Trophoblast cell (in vitro differentiated cells and primary cell): ENCODE results near the gene LRRC56.

Source experiments
- DNase-seq, 2 donors: peaks; one replicate each; pipeline ENCODE4 v3.0.0-alpha.2; 2016
- H2AFZ ChIP-seq: 2 replicates; pipeline ENCODE4 v1.6.1; 2013; ENCODE audit warnings: low read length, moderate library complexity, mild to moderate bottlenecking; ENCODE audit not compliant: insufficient read depth, poor library complexity
- H2AK5ac ChIP-seq: 2 replicates; pipeline ENCODE4 v1.6.1; 2013; ENCODE audit warnings: mild to moderate bottlenecking, low read length
- H2BK120ac ChIP-seq: 2 replicates; pipeline ENCODE4 v1.6.1; 2013; ENCODE audit warnings: low read length, mild to moderate bottlenecking, moderate library complexity; ENCODE audit not compliant: insufficient read depth, poor library complexity
- H2BK12ac ChIP-seq: 2 replicates; pipeline ENCODE4 v1.6.1; 2013; ENCODE audit warnings: mild to moderate bottlenecking, low read length, moderate library complexity
- H2BK5ac ChIP-seq: 2 replicates; pipeline ENCODE4 v1.6.1; 2013; ENCODE audit warnings: low read length, low read depth, moderate library complexity, mild to moderate bottlenecking; ENCODE audit not compliant: poor library complexity
- H3K14ac ChIP-seq: 2 replicates; pipeline ENCODE4 v1.6.1; 2013; ENCODE audit warnings: mild to moderate bottlenecking, low read length
- H3K18ac ChIP-seq: 2 replicates; pipeline ENCODE4 v1.6.1; 2013; ENCODE audit warnings: mild to moderate bottlenecking, low read length
- H3K23ac ChIP-seq: 2 replicates; pipeline ENCODE4 v1.6.1; 2013; ENCODE audit warnings: low read length
- H3K27ac ChIP-seq: 2 replicates; pipeline ENCODE4 v1.5.1; 2013; ENCODE audit warnings: low read depth, mild to moderate bottlenecking, inconsistent platforms, low read length, moderate library complexity
- H3K27me3 ChIP-seq: 2 replicates; pipeline ENCODE4 v1.6.1; 2013; ENCODE audit warnings: inconsistent platforms, mild to moderate bottlenecking, low read length, moderate library complexity; ENCODE audit not compliant: insufficient read depth
- H3K36me3 ChIP-seq, 2 experiments: 1 replicate in 1 of 2; 2 replicates in 1 of 2; pipeline ENCODE4 v1.6.1; 2013; ENCODE audit warnings: low read length in 2 of 2, mild to moderate bottlenecking in 2 of 2, moderate library complexity in 1 of 2; ENCODE audit not compliant: insufficient read depth in 2 of 2, control insufficient read depth in 1 of 2
- H3K4ac ChIP-seq: 2 replicates; pipeline ENCODE4 v1.6.1; 2013; ENCODE audit warnings: low read depth, mild to moderate bottlenecking, low read length, moderate library complexity
- H3K4me1 ChIP-seq, 2 experiments: 1 replicate in 1 of 2; 2 replicates in 1 of 2; pipeline ENCODE4 v1.6.1; 2013; ENCODE audit warnings: low read length in 2 of 2, mild to moderate bottlenecking in 2 of 2, moderate library complexity in 1 of 2; ENCODE audit not compliant: insufficient read depth in 2 of 2, control insufficient read depth in 1 of 2
- H3K4me2 ChIP-seq: 2 replicates; pipeline ENCODE4 v1.6.1; 2013; ENCODE audit warnings: inconsistent platforms, mild to moderate bottlenecking, low read length, moderate library complexity
- H3K4me3 ChIP-seq: 2 replicates; pipeline ENCODE4 v1.5.1; 2013; ENCODE audit warnings: mild to moderate bottlenecking, low read depth, low read length, inconsistent platforms
- H3K79me1 ChIP-seq: one replicate; pipeline ENCODE4 v1.6.1; 2013; ENCODE audit warnings: low read length
- H3K79me2 ChIP-seq: 2 replicates; pipeline ENCODE4 v1.6.1; 2013; ENCODE audit warnings: low read length, mild to moderate bottlenecking; ENCODE audit not compliant: control insufficient read depth, insufficient read depth, poor library complexity
- H3K9ac ChIP-seq: 2 replicates; pipeline ENCODE4 v1.6.1; 2013; ENCODE audit warnings: mild to moderate bottlenecking, low read length
- H3K9me3 ChIP-seq: 2 replicates; pipeline ENCODE4 v1.6.1; 2013; ENCODE audit warnings: low read depth, mild to moderate bottlenecking, control low read depth, inconsistent platforms, low read length; ENCODE audit not compliant: insufficient read depth
- H4K12ac ChIP-seq: 2 replicates; pipeline ENCODE4 v1.6.1; 2013; ENCODE audit warnings: low read depth, mild to moderate bottlenecking, low read length, moderate library complexity
- H4K8ac ChIP-seq: 2 replicates; pipeline ENCODE4 v1.6.1; 2013; ENCODE audit warnings: low read depth, mild to moderate bottlenecking, low read length, moderate library complexity
- H4K91ac ChIP-seq: one replicate; pipeline ENCODE4 v1.6.1; 2013; ENCODE audit warnings: low read depth, mild to moderate bottlenecking, low read length, moderate library complexity
- WGBS: extraction: QIAGEN DNeasy Blood & Tissue Kit; methylation state at CpG from one replicate; pipeline ENCODE4 v1.1.7; 2013; ENCODE audit warnings: missing lambda C conversion rate; ENCODE audit not compliant: insufficient read length, insufficient coverage; ENCODE audit errors: extremely low coverage; 5-methylcytosine and 5-hydroxymethylcytosine counted together

LRRC56 gene

DNA sequence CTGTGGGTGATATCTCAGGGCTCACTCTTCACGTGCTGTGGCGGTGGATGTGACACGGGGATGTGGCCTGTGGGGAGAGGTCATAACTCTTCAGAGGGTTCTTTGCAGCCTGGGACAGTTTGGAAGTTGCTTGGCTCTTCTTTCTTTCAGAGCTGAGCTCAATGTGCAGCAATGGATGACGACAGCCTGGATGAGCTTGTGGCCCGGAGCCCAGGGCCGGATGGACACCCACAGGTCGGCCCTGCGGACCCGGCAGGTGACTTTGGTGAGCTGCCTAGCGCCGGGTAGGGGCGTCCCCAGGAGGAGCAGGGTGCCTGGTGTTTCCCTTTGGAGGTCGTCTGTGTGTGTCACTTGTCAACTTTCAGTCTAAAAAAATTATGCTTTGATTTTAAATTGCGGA, 44.0 kb downstream of the LRRC56 start:
- Histone ChIP-seq H4K91ac (no peak overlapping the region), H3K79me2 (peaks cover 42% of the 10 kb centered on the region), H3K9me3 (peaks cover 2% of the 10 kb centered on the region), H2AFZ (no peak overlapping the region), H3K23ac (no peak overlapping the region), H3K18ac (no peak overlapping the region), H2AK5ac (no peak overlapping the region), H4K8ac (no peak overlapping the region), H3K4me1 (peaks cover 12 to 13% of the 10 kb centered on the region in 2 experiments), H2BK120ac (no peak overlapping the region), H3K4me2 (no peak overlapping the region), H3K9ac (no peak overlapping the region), H3K27ac (no peak overlapping the region), H2BK5ac (no peak overlapping the region), H2BK12ac (no peak overlapping the region), H3K4ac (peak overlapping the region; percentile 41), H3K14ac (no peak overlapping the region), H3K36me3 (peaks cover 40 to 47% of the 10 kb centered on the region in 2 experiments), H4K12ac (no peak overlapping the region), H3K79me1 (no peaks in the 10 kb centered on the region), H3K4me3 (no peak overlapping the region), H3K27me3 (no peaks in the 10 kb centered on the region)
- 100% methylated on average over 1 of the region's 14 CpGs for WGBS
- no peak for DNase-seq

DNA sequence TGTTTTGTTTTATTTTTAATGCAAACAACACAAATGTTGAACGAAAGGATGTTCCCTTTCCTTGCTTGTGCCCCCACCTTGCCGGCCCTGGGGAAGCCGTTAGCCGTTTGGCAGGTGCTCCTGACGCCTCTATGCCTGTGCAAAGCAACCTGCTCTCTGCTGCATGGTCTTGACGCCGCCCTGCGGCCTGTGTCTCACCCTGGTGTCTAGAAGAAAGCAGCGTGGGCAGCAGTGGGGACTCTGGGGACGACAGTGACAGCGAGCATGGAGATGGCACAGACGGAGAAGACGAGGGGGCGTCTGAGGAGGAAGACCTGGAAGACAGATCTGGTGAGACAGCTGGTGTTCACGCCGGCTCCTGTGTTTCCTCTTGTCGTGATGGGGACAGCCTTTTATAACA, 44.4 kb downstream of the LRRC56 start:
- no peak overlapping the region for H2AK5ac ChIP-seq
- no peaks in the 10 kb centered on the region for H3K27me3 ChIP-seq
- peaks cover 13 to 14% of the 10 kb centered on the region in 2 experiments for H3K4me1 ChIP-seq
- DNase-seq, result no peak
- peak overlapping the region; percentile 5 for H3K4ac ChIP-seq
- peaks cover 2% of the 10 kb centered on the region for H3K9me3 ChIP-seq
- H2AFZ ChIP-seq, result no peak overlapping the region
- no peak overlapping the region for H3K4me3 ChIP-seq
- peaks cover 44 to 51% of the 10 kb centered on the region in 2 experiments for H3K36me3 ChIP-seq
- no CpG with 5 or more reads among the region's 17 CpGs for WGBS
- H3K23ac ChIP-seq, result no peak overlapping the region
- H4K12ac ChIP-seq, result no peak overlapping the region
- H2BK120ac ChIP-seq, result no peak overlapping the region
- H3K4me2 ChIP-seq, result no peak overlapping the region
- no peak overlapping the region for H3K27ac ChIP-seq
- no peaks in the 10 kb centered on the region for H3K79me1 ChIP-seq
- H2BK5ac ChIP-seq, result no peak overlapping the region
- peaks cover 40% of the 10 kb centered on the region for H3K79me2 ChIP-seq
- no peak overlapping the region for H3K9ac ChIP-seq
- no peak overlapping the region for H2BK12ac ChIP-seq
- no peak overlapping the region for H3K14ac ChIP-seq
- no peak overlapping the region for H4K91ac ChIP-seq
- no peak overlapping the region for H3K18ac ChIP-seq
- H4K8ac ChIP-seq, result no peak overlapping the region

DNA sequence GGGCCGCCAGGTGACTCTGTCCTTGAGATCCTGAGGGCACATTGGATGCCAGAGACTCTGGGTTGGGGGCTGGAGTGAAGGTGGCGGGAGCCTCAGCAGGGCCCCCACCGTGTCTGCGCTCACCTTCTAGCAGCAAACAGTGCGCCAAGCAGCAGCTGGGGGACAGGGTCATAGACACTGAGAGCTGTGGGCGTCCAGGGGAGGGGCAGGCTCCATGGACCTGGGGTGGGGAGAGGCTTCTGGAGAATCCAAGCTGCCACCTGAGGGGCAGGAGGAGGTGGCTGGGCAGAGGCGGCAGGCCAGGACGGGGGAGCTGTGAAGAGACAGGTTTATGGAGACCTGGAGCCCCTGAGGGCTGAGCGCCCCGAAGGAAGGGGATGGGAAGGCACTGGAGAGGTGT, 47.0 kb downstream of the LRRC56 start:
- no peak overlapping the region for H4K8ac ChIP-seq
- no peak overlapping the region for H2AK5ac ChIP-seq
- H2BK120ac ChIP-seq, result no peak overlapping the region
- no peak overlapping the region for H3K9ac ChIP-seq
- no peak overlapping the region for H3K27ac ChIP-seq
- H3K9me3 ChIP-seq, result peaks cover 2% of the 10 kb centered on the region
- WGBS, result no CpG with 5 or more reads among the region's 10 CpGs
- H4K12ac ChIP-seq, result no peak overlapping the region
- H3K4me3 ChIP-seq, result no peak overlapping the region
- no peak overlapping the region for H2AFZ ChIP-seq
- H4K91ac ChIP-seq, result no peak overlapping the region
- no peak overlapping the region for H3K14ac ChIP-seq
- H2BK5ac ChIP-seq, result no peak overlapping the region
- H3K36me3 ChIP-seq, result peaks cover 53 to 57% of the 10 kb centered on the region in 2 experiments
- H3K27me3 ChIP-seq, result no peaks in the 10 kb centered on the region
- H3K79me1 ChIP-seq, result no peaks in the 10 kb centered on the region
- H3K4me1 ChIP-seq, result peaks cover 13% of the 10 kb centered on the region in 2 experiments
- peaks cover 16% of the 10 kb centered on the region for H3K79me2 ChIP-seq
- no peak overlapping the region for H2BK12ac ChIP-seq
- H3K4me2 ChIP-seq, result no peak overlapping the region
- no peak overlapping the region for H3K4ac ChIP-seq
- no peak overlapping the region for H3K23ac ChIP-seq
- no peak overlapping the region for H3K18ac ChIP-seq
- no peak for DNase-seq

DNA sequence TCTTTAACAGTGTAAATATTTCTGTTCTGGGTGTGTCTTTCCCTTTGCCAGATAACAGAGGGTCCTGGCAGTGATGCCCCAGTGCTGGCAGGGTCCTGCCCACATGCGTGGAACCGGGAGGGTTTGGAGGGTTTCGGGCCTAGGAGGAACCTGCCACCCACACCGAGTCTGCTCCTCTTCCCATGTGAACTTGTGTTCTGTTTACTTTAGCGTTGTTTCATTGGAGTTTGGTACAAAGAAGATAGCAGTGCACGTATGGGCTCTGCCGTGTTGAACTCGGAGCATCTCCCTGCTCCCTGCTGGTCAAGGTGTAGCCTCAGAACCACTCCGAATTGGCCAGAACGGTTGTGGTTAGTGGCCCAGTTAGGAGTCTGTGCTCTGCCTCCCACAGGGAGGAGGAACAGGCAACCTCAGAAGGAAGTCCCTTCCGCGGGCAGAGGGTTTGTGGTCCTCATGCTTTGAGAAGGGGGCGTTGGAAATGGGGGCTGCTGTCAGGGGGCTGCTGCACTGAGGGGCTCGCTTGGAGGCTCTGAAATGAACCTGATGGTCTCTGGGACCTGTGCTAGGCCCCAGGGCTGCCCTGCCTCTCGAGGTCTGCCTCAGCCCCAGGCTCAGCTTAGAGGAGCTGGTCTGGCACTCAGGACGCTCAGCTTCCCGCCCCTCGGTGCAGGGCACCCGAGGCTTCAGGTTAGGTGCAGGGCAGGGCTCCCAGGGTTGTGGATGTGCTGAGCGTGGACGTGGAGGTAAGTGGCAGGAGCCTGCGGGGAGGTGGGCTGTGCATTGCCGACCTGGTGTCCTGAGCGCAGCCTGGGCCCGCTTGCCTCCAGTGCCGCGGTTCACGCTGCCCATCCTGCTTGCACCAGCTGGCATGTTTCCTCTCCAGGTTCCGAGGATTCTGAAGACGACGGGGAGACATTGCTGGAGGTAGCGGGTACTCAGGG, 49.3 kb downstream of the LRRC56 start:
- WGBS, result no CpG with 5 or more reads among the region's 32 CpGs
- no peak overlapping the region for H4K91ac ChIP-seq

More for the DNA sequence above, 49.3 kb downstream of the LRRC56 start:
- H3K27me3 ChIP-seq, result no peaks in the 10 kb centered on the region
- H4K12ac ChIP-seq, result peak overlapping the region; percentile 16
- H3K18ac ChIP-seq, result no peak overlapping the region
- H3K23ac ChIP-seq, result no peak overlapping the region
- peaks cover 1% of the 10 kb centered on the region for H3K79me2 ChIP-seq
- H2AFZ ChIP-seq, result no peak overlapping the region
- no peak overlapping the region for H2BK5ac ChIP-seq
- H3K36me3 ChIP-seq, result peaks cover 66 to 69% of the 10 kb centered on the region in 2 experiments
- H3K9me3 ChIP-seq, result peaks cover 4% of the 10 kb centered on the region
- H3K4ac ChIP-seq, result no peak overlapping the region
- H3K27ac ChIP-seq, result peak overlapping the region; percentile 2
- no peaks in the 10 kb centered on the region for H3K79me1 ChIP-seq
- H2BK12ac ChIP-seq, result no peak overlapping the region
- no peak overlapping the region for H2BK120ac ChIP-seq
- H3K9ac ChIP-seq, result no peak overlapping the region
- H3K4me1 ChIP-seq, result peaks cover 7 to 13% of the 10 kb centered on the region in 2 experiments
- DNase-seq, result no peak
- H3K4me2 ChIP-seq, result no peak overlapping the region
- no peak overlapping the region for H4K8ac ChIP-seq
- no peak overlapping the region for H3K4me3 ChIP-seq
- H3K14ac ChIP-seq, result no peak overlapping the region
- no peak overlapping the region for H2AK5ac ChIP-seq
